ENCODE data around the gene BMP10.

DNA sequence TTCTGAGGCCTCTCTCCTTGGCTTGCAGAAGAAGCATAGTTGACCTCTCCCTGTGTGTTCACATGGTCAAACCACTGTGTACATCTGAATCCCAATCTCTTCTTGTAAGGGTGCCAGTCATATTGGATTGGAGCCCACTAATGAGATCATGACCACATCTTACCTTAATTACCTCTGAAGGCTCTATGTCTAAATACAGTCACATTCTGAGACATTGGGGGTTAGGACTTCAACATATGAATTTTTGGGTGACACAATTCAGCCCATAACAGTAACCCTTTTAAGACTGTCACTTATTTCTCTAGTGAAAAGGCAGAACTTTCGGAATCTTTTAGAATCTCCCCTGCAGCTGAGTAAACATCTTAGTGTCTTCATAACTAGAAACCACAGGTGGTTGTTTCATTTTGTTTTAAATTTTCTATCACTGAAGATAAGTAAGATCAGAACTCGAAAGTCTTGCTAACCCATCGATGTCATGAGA lies 33.3 kb downstream of the BMP10 start:
- TF ChIP-seq, protein P1, sequence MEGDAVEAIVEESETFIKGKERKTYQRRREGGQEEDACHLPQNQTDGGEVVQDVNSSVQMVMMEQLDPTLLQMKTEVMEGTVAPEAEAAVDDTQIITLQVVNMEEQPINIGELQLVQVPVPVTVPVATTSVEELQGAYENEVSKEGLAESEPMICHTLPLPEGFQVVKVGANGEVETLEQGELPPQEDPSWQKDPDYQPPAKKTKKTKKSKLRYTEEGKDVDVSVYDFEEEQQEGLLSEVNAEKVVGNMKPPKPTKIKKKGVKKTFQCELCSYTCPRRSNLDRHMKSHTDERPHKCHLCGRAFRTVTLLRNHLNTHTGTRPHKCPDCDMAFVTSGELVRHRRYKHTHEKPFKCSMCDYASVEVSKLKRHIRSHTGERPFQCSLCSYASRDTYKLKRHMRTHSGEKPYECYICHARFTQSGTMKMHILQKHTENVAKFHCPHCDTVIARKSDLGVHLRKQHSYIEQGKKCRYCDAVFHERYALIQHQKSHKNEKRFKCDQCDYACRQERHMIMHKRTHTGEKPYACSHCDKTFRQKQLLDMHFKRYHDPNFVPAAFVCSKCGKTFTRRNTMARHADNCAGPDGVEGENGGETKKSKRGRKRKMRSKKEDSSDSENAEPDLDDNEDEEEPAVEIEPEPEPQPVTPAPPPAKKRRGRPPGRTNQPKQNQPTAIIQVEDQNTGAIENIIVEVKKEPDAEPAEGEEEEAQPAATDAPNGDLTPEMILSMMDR (IDR thresholded peaks at IDR 0.05) = no peak
- no peak for TF ChIP-seq POLR2A (IDR thresholded peaks at IDR 0.05)

Data from thyroid gland (tissue), 4 donors.